Endothelial cell of umbilical vein (primary cell): ENCODE data around the gene CAMK2D. TPM values are rescaled to one million over a fixed set of nuclear protein-coding genes. Genes with fewer than 3 reads are reported as not detected.
A peak's percentile ranks its signal among the peaks of the same experiment; 100 is the strongest.

ENCODE experiments used
- BruUV-seq: library from RNA; stranded (reverse); fragments of 400-500 nt; replicated peaks from 2 replicates; lab custom pipeline; 2021; lab: Mats Ljungman, UMichigan
- CTCF ChIA-PET: fragments of 300-600, 350-600 bp; sonication (Branson Sonifier 250); formaldehyde crosslinking; loops from one replicate; lab custom pipeline; 2021; ENCODE audit warnings: antibody characterized with exemption, inconsistent platforms; lab: Charles Lee
- POLR2A ChIA-PET: fragments of 300-600, 350-600 bp; sonication (Branson Sonifier 250); formaldehyde crosslinking; loops from one replicate; lab custom pipeline; 2021; ENCODE audit warnings: antibody characterized with exemption, inconsistent platforms; lab: Charles Lee
- DNase-seq: peaks from one replicate; pipeline ENCODE4 v3.0.0-alpha.2; 2011; ENCODE audit warnings: low read depth, low spot score
- FAIRE-seq: peaks from 2 replicates; lab custom pipeline; 2011; peaks lifted over from hg19 to GRCh38; lab: Jason Lieb, UNC
- H2AFZ ChIP-seq: 2 replicates; pipeline ENCODE4 v1.6.0; 2012; ENCODE audit warnings: low read depth, low read length, control low read depth, inconsistent platforms
- H3K27ac ChIP-seq: 2 replicates; pipeline ENCODE4 v1.5.1; 2011; ENCODE audit warnings: low read depth, mild to moderate bottlenecking, control low read depth, low read length, moderate library complexity; ENCODE audit not compliant: insufficient read depth
- H3K27me3 ChIP-seq, 2 experiments: 2 replicates each; pipeline versions ENCODE4 v1.6.0 to v1.6.1; 2011; ENCODE audit warnings: low read length in 2 of 2, mixed read lengths in 1 of 2; ENCODE audit not compliant: control insufficient read depth in 2 of 2, insufficient read depth in 2 of 2
- H3K36me3 ChIP-seq, 2 experiments: 2 replicates in 1 of 2; 3 replicates in 1 of 2; pipeline ENCODE4 v1.5.1; 2011; ENCODE audit warnings: low read length in 2 of 2, mild to moderate bottlenecking in 1 of 2, moderate library complexity in 1 of 2; ENCODE audit not compliant: control insufficient read depth in 2 of 2, insufficient read depth in 2 of 2; ENCODE audit errors: extremely low read depth in 1 of 2
- H3K4me1 ChIP-seq: 3 replicates; pipeline ENCODE4 v1.5.1; 2011; ENCODE audit warnings: mild to moderate bottlenecking, low read length; ENCODE audit not compliant: control insufficient read depth, insufficient read depth; ENCODE audit errors: extremely low read depth
- H3K4me2 ChIP-seq: 2 replicates; pipeline ENCODE4 v1.6.1; 2011; ENCODE audit warnings: low read length, control low read depth, mixed read lengths; ENCODE audit not compliant: insufficient read depth
- H3K4me3 ChIP-seq, 3 experiments: fragments of 200-600 bp in 1 of 3; sonication (generic), shearing (Covaris generic) in 1 of 3; replicated peaks in 1 of 3; 2 replicates each; pipeline ENCODE4 v1.5.1; 2011 to 2016; ENCODE audit warnings: control low read depth in 3 of 3, low read length in 3 of 3, mild to moderate bottlenecking in 2 of 3, inconsistent platforms in 1 of 3, low read depth in 1 of 3, moderate library complexity in 1 of 3; ENCODE audit not compliant: insufficient read depth in 1 of 3
- H3K79me2 ChIP-seq: 2 replicates; pipeline ENCODE4 v1.6.0; 2012; ENCODE audit warnings: low read length, inconsistent platforms; ENCODE audit not compliant: control insufficient read depth, insufficient read depth
- H3K9ac ChIP-seq: replicated peaks from 2 replicates; pipeline ENCODE3; 2011; ENCODE audit warnings: low read length, control low read depth; ENCODE audit not compliant: insufficient read depth; ENCODE audit errors: extremely low read depth
- H3K9me1 ChIP-seq: replicated peaks from 3 replicates; pipeline ENCODE4 v1.6.0; 2011; ENCODE audit warnings: mild to moderate bottlenecking, low read length; ENCODE audit not compliant: control insufficient read depth, insufficient read depth; ENCODE audit errors: extremely low read depth
- H3K9me3 ChIP-seq: replicated peaks from 2 replicates; pipeline ENCODE4 v1.5.1; 2012; ENCODE audit warnings: low read length, inconsistent platforms; ENCODE audit not compliant: control insufficient read depth, insufficient read depth
- H4K20me1 ChIP-seq: replicated peaks from 2 replicates; pipeline ENCODE3; 2011; ENCODE audit warnings: mild to moderate bottlenecking, low read length; ENCODE audit not compliant: control insufficient read depth, insufficient read depth; ENCODE audit errors: extremely low read depth
- CTCF ChIP-seq, 2 donors: IDR thresholded peaks; 1 replicate in 1 of 2; 2 replicates in 1 of 2; pipeline ENCODE4 v1.5.1; 2011; ENCODE audit warnings: low read length in 2 of 2, mild to moderate bottlenecking in 2 of 2, moderate library complexity in 2 of 2, control low read depth in 1 of 2, inconsistent platforms in 1 of 2, low read depth in 1 of 2; ENCODE audit not compliant: insufficient read depth in 1 of 2; ENCODE audit errors: extremely low read depth in 1 of 2
- EZH2 ChIP-seq: IDR thresholded peaks from 2 replicates; pipeline ENCODE4 v1.6.1; 2012; ENCODE audit warnings: borderline replicate concordance, low read depth, mild to moderate bottlenecking, moderate library complexity, low read length, inconsistent platforms; ENCODE audit not compliant: severe bottlenecking
- FOS ChIP-seq: IDR thresholded peaks from 2 replicates; pipeline ENCODE4 v1.6.1; 2011; ENCODE audit warnings: mild to moderate bottlenecking, low read length, moderate library complexity, borderline replicate concordance; ENCODE audit not compliant: insufficient read depth
- GATA2 ChIP-seq: IDR thresholded peaks from 2 replicates; pipeline ENCODE4 v1.7.0; 2011; ENCODE audit warnings: low read depth, mild to moderate bottlenecking, moderate library complexity, mixed read lengths, low read length; ENCODE audit not compliant: insufficient read length, insufficient read depth
- JUN ChIP-seq: IDR thresholded peaks from 2 replicates; pipeline ENCODE4 v1.6.1; 2011; ENCODE audit warnings: borderline replicate concordance, low read depth; ENCODE audit not compliant: insufficient read length, insufficient read depth
- MAX ChIP-seq: IDR thresholded peaks from 2 replicates; pipeline ENCODE4 v1.6.1; 2011; ENCODE audit not compliant: insufficient read depth, insufficient read length
- MYC ChIP-seq: IDR thresholded peaks from one replicate; pipeline ENCODE4 v1.6.1; 2011; ENCODE audit warnings: mild to moderate bottlenecking, low read depth, low read length
- POLR2A ChIP-seq: IDR thresholded peaks from 2 replicates; pipeline ENCODE4 v1.6.1; 2012; ENCODE audit warnings: low read depth, mild to moderate bottlenecking, control low read depth, low read length
- POLR2AphosphoS5 ChIP-seq: IDR thresholded peaks from 2 replicates; pipeline ENCODE4 v1.6.1; 2012; ENCODE audit warnings: low read depth, mild to moderate bottlenecking, control low read depth, low read length, moderate library complexity; ENCODE audit not compliant: insufficient read depth
- dilution Hi-C: fragments of 300-500 bp; cut with MboI; formaldehyde crosslinking; loops from one replicate; pipeline ENCODE4 v1.15.0; 2019; ENCODE audit warnings: low sequenced_read_pairs; ENCODE audit not compliant: extremely low pct_ligation_motif_present
- intact Hi-C: fragments of 100-400 bp; cut with micrococcal nuclease; formaldehyde crosslinking; loops from one replicate; pipeline ENCODE4 v1.10.0; 2022
- polyA plus RNA-seq, 4 experiments: library from polyadenylated mRNA; depleted of rRNA in 3 of 4; stranded (reverse) in 3 of 4; unstranded in 1 of 4; fragments of >200 nt; gene quantifications; 2 replicates each; pipeline versions ENCODE4 v1.2.1 to v1.2.3, GENCODE V29; 2011 to 2012; ENCODE audit warnings: missing spikeins in 1 of 4
- total RNA-seq: library from RNA; stranded (reverse); gene quantifications from 2 replicates; pipeline ENCODE4 v1.2.3, GENCODE V29; 2021

Gene CAMK2D
- total and polyA plus RNA-seq, 2 donors (not counting 3 experiments of a cell fraction or from before 2014, with no cell fraction given): 10.4 to 30.7 TPM

DNA sequence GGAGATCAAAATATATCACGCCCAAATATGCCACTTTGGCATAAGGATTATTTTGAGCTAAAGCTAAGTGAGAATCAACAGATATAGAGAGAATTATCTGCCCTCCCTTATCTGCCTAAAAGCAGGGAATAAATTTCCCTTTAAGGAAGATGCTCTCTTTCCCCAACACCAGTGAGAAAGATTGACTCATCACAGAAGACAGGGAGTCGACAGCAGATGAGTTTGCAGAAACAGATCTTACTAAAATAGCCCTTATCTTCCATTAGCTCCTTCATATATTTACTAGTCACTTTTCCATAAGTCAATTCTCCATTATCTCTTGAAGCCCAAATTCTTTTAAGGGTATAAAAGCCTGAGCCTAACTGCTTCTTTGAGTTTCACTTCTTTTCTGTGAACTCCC lies 156.6 kb downstream of the CAMK2D start:
- no peaks in the 10 kb centered on the region for H3K4me1 ChIP-seq
- CTCF ChIA-PET: interaction anchor here (2.1 kb wide), 1 partner anchor 57 kb away, joined by 6 read pairs; no protein-coding TSS in a partner anchor
- DNase-seq (no peak), FAIRE-seq (no peak)
- H3K27ac ChIP-seq: no peak overlapping the region
- H3K4me2 ChIP-seq: no peak overlapping the region
- POLR2A ChIA-PET: no interaction called here
- no peaks in the 10 kb centered on the region for H3K9me3 ChIP-seq
- H3K27me3 ChIP-seq: no peaks in the 10 kb centered on the region
- no peaks in the 10 kb centered on the region for H3K79me2 ChIP-seq
- no peak overlapping the region for H3K4me3 ChIP-seq
- TF ChIP-seq FOS: no peak
- TF ChIP-seq POLR2A: no peak
- TF ChIP-seq JUN: no peak
- no peak for TF ChIP-seq POLR2AphosphoS5
- TF ChIP-seq GATA2: no peak
- TF ChIP-seq EZH2: no peak
- TF ChIP-seq MAX: no peak
- TF ChIP-seq MYC: no peak
- no peaks in the 10 kb centered on the region for H3K36me3 ChIP-seq
- no peak overlapping the region for H3K9ac ChIP-seq
- intact Hi-C loops: no loop called here
- H4K20me1 ChIP-seq: no peaks in the 10 kb centered on the region
- no peaks in the 10 kb centered on the region for H3K9me1 ChIP-seq
- dilution Hi-C loops: no loop called here
- BruUV-seq: no TSS peak
- H2AFZ ChIP-seq: no peak overlapping the region

- POLR2A ChIA-PET: no interaction called here
- Histone ChIP-seq H3K79me2 (no peaks in the 10 kb centered on the region), H3K9me1 (no peaks in the 10 kb centered on the region), H3K27me3 (no peaks in the 10 kb centered on the region), H3K9ac (no peak overlapping the region), H2AFZ (no peak overlapping the region), H3K4me2 (no peak overlapping the region), H3K27ac (no peak overlapping the region), H3K4me1 (no peaks in the 10 kb centered on the region), H3K9me3 (no peaks in the 10 kb centered on the region), H3K36me3 (no peaks in the 10 kb centered on the region), H4K20me1 (no peaks in the 10 kb centered on the region), H3K4me3 (no peak overlapping the region)
- no peak for TF ChIP-seq FOS
- TF ChIP-seq POLR2AphosphoS5: no peak
- TF ChIP-seq EZH2: no peak
- no peak for TF ChIP-seq MAX
- no peak for TF ChIP-seq CTCF (IDR thresholded peaks at IDR 0.05; ENCODE audit: extremely low read depth in 1 of 2, insufficient read depth in 1 of 2, low read depth in 1 of 2, low read length in 2 of 2)
- no peak for TF ChIP-seq MYC
- no peak for TF ChIP-seq POLR2A
- TF ChIP-seq GATA2: no peak
- no peak for TF ChIP-seq JUN
- CTCF ChIA-PET: interaction anchor here (2.1 kb wide), 1 partner anchor 56 kb away, joined by 6 read pairs; no protein-coding TSS in a partner anchor
- dilution Hi-C loops: no loop called here
- DNase-seq (peak; percentile 11), FAIRE-seq (no peak)
- no TSS peak for BruUV-seq
- intact Hi-C loops: no loop called here
Observed at GRCh38 chr4:113603911-113604310, 157.6 kb downstream of the CAMK2D start.
